Subcutaneous adipose tissue (tissue), 4 donors: ENCODE measurements around the gene KCNT1. TPM values are rescaled to one million over a fixed set of nuclear protein-coding genes. Genes with fewer than 3 reads are reported as not detected.

Experiments
- CTCF ChIP-seq: fragments of 450-650 bp; IDR thresholded peaks from one replicate; pipeline ENCODE4 v1.5.1; 2016; ENCODE audit warnings: low read depth, mild to moderate bottlenecking, control low read depth, antibody characterized with exemption, moderate library complexity
- total RNA-seq, 4 donors: library from RNA; depleted of rRNA; stranded (reverse); fragments of >200 nt; gene quantifications; one replicate each; pipeline ENCODE4 v1.1.0, GENCODE V29; 2016

Gene KCNT1
- total RNA-seq, 4 donors from 2014 or later: 0.33 to 0.51 TPM; not detected in 2

- no peak for TF ChIP-seq CTCF
Observed at GRCh38 chr9:135663451-135663770, 38.6 kb upstream of the KCNT1 start.

GRCh38 chr9:135663857-135664256 lies 38.1 kb upstream of the KCNT1 start:
- no peak for TF ChIP-seq CTCF

- TF ChIP-seq CTCF: no peak
Observed at GRCh38 chr9:135664266-135664665, 37.7 kb upstream of the KCNT1 start.

GRCh38 chr9:135664801-135665794 lies 36.9 kb upstream of the KCNT1 start:
- no peak for TF ChIP-seq CTCF

GRCh38 chr9:135665795-135666189 lies 36.2 kb upstream of the KCNT1 start:
- TF ChIP-seq CTCF: no peak

GRCh38 chr9:135666534-135667462 lies 35.2 kb upstream of the KCNT1 start:
- TF ChIP-seq CTCF: no peak

GRCh38 chr9:135667463-135668001 lies 34.5 kb upstream of the KCNT1 start:
- TF ChIP-seq CTCF: no peak
